MV-4-11 (cell line): ENCODE measurements around the gene GRID1.
A peak's percentile ranks its signal among the peaks of the same experiment; 100 is the strongest.

Experiments
- DNase-seq: peaks from one replicate; lab custom pipeline; 2025; lab: John Stamatoyannopoulos, UW

GRID1 gene

GRCh38 chr10:86314616-86315548 lies 51.7 kb downstream of the GRID1 start:
- no peak for DNase-seq

GRCh38 chr10:86313621-86314041 lies 53.0 kb downstream of the GRID1 start:
- DNase-seq, result no peak

- DNase-seq, result no peak
These were observed 53.8 kb downstream of the GRID1 start for GRCh38 chr10:86312701-86313270.

GRCh38 chr10:86311906-86312305 lies 54.7 kb downstream of the GRID1 start:
- DNase-seq, result no peak

- no peak for DNase-seq
These were observed 55.4 kb downstream of the GRID1 start for GRCh38 chr10:86311190-86311589.

- DNase-seq, result no peak
These were observed 55.9 kb downstream of the GRID1 start for GRCh38 chr10:86310702-86311101.

- no peak for DNase-seq
These were observed 56.3 kb downstream of the GRID1 start for GRCh38 chr10:86310291-86310690.

- DNase-seq, result no peak
These were observed 58.5 kb downstream of the GRID1 start for GRCh38 chr10:86308056-86308455.

GRCh38 chr10:86306628-86307278 lies 59.8 kb downstream of the GRID1 start:
- DNase-seq, result peak; percentile 19

GRCh38 chr10:86305521-86305920 lies 61.1 kb downstream of the GRID1 start:
- DNase-seq, result no peak

- DNase-seq, result no peak
These were observed 62.2 kb downstream of the GRID1 start for GRCh38 chr10:86304436-86304835.

- DNase-seq, result no peak
These were observed 63.0 kb downstream of the GRID1 start for GRCh38 chr10:86303626-86304025.

GRCh38 chr10:86301971-86302370 lies 64.6 kb downstream of the GRID1 start:
- DNase-seq, result no peak

- DNase-seq, result no peak
These were observed 65.4 kb downstream of the GRID1 start for GRCh38 chr10:86300931-86301830.

GRCh38 chr10:86300399-86300925 lies 66.1 kb downstream of the GRID1 start:
- no peak for DNase-seq

- DNase-seq, result no peak
These were observed 67.0 kb downstream of the GRID1 start for GRCh38 chr10:86299562-86299961.

GRCh38 chr10:86298501-86299001 lies 68.0 kb downstream of the GRID1 start:
- DNase-seq, result no peak

- DNase-seq, result no peak
These were observed 70.8 kb downstream of the GRID1 start for GRCh38 chr10:86295791-86296190.

- DNase-seq, result no peak
These were observed 71.2 kb downstream of the GRID1 start for GRCh38 chr10:86295351-86295750.

GRCh38 chr10:86294346-86295265 lies 72.0 kb downstream of the GRID1 start:
- no peak for DNase-seq
